Measurements from ENCODE around the gene TTC21A.

GRCh38 chr3:39122813-39123212 lies 15.3 kb downstream of the TTC21A start:
- no peak for TF ChIP-seq CTCF (IDR thresholded peaks at IDR 0.05)
- no peak for TF ChIP-seq POLR2A (IDR thresholded peaks at IDR 0.05)

All from adrenal gland (tissue), 5 donors.